Measurements from ENCODE around the gene RPL27A.

The RPL27A gene

GRCh38 chr11:8721609-8722500 is 39.3 kb downstream of the RPL27A start:
- DNase-seq (ENCODE audit: low spot score) = no peak

GRCh38 chr11:8722809-8723208 is 40.2 kb downstream of the RPL27A start:
- DNase-seq (ENCODE audit: low spot score) = no peak

- no peak for DNase-seq (ENCODE audit: low spot score)
Measured at GRCh38 chr11:8723711-8724110, 41.1 kb downstream of the RPL27A start.

GRCh38 chr11:8724682-8725081 is 42.1 kb downstream of the RPL27A start:
- no peak for DNase-seq (ENCODE audit: low spot score)

GRCh38 chr11:8726395-8726794 is 43.8 kb downstream of the RPL27A start:
- no peak for DNase-seq (ENCODE audit: low spot score)

- no peak for DNase-seq (ENCODE audit: low spot score)
Measured at GRCh38 chr11:8728563-8728962, 46.0 kb downstream of the RPL27A start.

GRCh38 chr11:8729067-8729466 is 46.5 kb downstream of the RPL27A start:
- DNase-seq (ENCODE audit: low spot score) = no peak

GRCh38 chr11:8729837-8730696 is 47.5 kb downstream of the RPL27A start:
- no peak for DNase-seq (ENCODE audit: low spot score)

GRCh38 chr11:8730697-8731020 is 48.1 kb downstream of the RPL27A start:
- no peak for DNase-seq (ENCODE audit: low spot score)

- peak; percentile 44 for DNase-seq (ENCODE audit: low spot score)
Measured at GRCh38 chr11:8731647-8732323, 49.2 kb downstream of the RPL27A start.

- DNase-seq (ENCODE audit: low spot score) = peak; percentile 71
Measured at GRCh38 chr11:8732324-8732670, 49.7 kb downstream of the RPL27A start.

GRCh38 chr11:8732748-8733241 is 50.2 kb downstream of the RPL27A start:
- no peak for DNase-seq (ENCODE audit: low spot score)

GRCh38 chr11:8733852-8734251 is 51.3 kb downstream of the RPL27A start:
- DNase-seq (ENCODE audit: low spot score) = peak; percentile 22

- no peak for DNase-seq (ENCODE audit: low spot score)
Measured at GRCh38 chr11:8735094-8735493, 52.5 kb downstream of the RPL27A start.

GRCh38 chr11:8739309-8739793 is 56.8 kb downstream of the RPL27A start:
- no peak for DNase-seq (ENCODE audit: low spot score)

Data from germinal center (tissue), 1 donor.